ENCODE data around the gene STRIP2. TPM values are rescaled to one million over a fixed set of nuclear protein-coding genes. Genes with fewer than 3 reads are reported as not detected.

STRIP2 gene
- total and polyA plus RNA-seq, 9 of the 15 experiments (the other 6 are each of a cell fraction or from before 2014, with no cell fraction given) = 10.1 to 81.8 (median 42.3) TPM

- TF ChIP-seq ZBTB9 (CRISPR knock-in tag; IDR thresholded peaks at IDR 0.05) = peak; percentile 42; the same call in 1 of the 2 replicates
- TF ChIP-seq RBBP5 (IDR thresholded peaks at IDR 0.05; ENCODE audit: borderline replicate concordance, insufficient read depth, low read length, poor library complexity, severe bottlenecking) = peak; percentile 98
- TF ChIP-seq ZBTB34 (CRISPR knock-in tag; IDR thresholded peaks at IDR 0.05) = no peak
- TF ChIP-seq FUS (optimal IDR thresholded peaks at IDR 0.05; ENCODE audit: low read depth, low read length) = peak; percentile 56
- TF ChIP-seq FOXA3 (CRISPR knock-in tag; conservative IDR thresholded peaks at IDR 0.05 in 1 of 2, IDR thresholded peaks at IDR 0.05 in 1 of 2) = peak in 1 of 2 experiments; percentile 78; a peak in 1 of 4 replicates
- peak; percentile 93 for TF ChIP-seq POLR2H (tag; IDR thresholded peaks at IDR 0.05; ENCODE audit: low read depth)
- TF ChIP-seq ZNF592 (IDR thresholded peaks at IDR 0.05) = peak; percentile 26; the same call in 1 of the 2 replicates
- TF ChIP-seq ZNF449 (CRISPR knock-in tag; IDR thresholded peaks at IDR 0.05) = no peak
- TF ChIP-seq PHF21A (IDR thresholded peaks at IDR 0.05; ENCODE audit: borderline replicate concordance, low read depth) = peak; percentile 95
- peak; percentile 18 for TF ChIP-seq HNRNPK (IDR thresholded peaks at IDR 0.05; ENCODE audit: low read depth, low read length, poor library complexity, severe bottlenecking)
- TF ChIP-seq ZNF282 (CRISPR knock-in tag; IDR thresholded peaks at IDR 0.05) = no peak
- TF ChIP-seq ZNF561 (CRISPR knock-in tag; conservative IDR thresholded peaks at IDR 0.05) = no peak
- TF ChIP-seq HMG20B (CRISPR knock-in tag; IDR thresholded peaks at IDR 0.05) = no peak
- TF ChIP-seq POLR2AphosphoS5 (IDR thresholded peaks at IDR 0.05; ENCODE audit: control insufficient read depth, insufficient read depth, low read depth, low read length) = peak; percentile 90
- TF ChIP-seq ZNF655 (CRISPR knock-in tag; IDR thresholded peaks at IDR 0.05) = no peak
Measured at GRCh38 chr7:129433847-129434674, at the start of gene STRIP2 (continued).

All from K562 (cell line).